HUES64 (cell line): ENCODE results near the gene C19orf53.
"Not testable (repeated sequence)": the region's sequence is repeated elsewhere in the genome, so short reads cannot be mapped to it uniquely, and the experiment has no call there.

Source experiments
- H3K27ac ChIP-seq: 2 replicates; pipeline ENCODE4 v1.7.0; 2013; ENCODE audit warnings: low read depth, low read length, inconsistent platforms
- H3K27me3 ChIP-seq: 2 replicates; pipeline ENCODE4 v1.6.1; 2013; ENCODE audit warnings: mild to moderate bottlenecking, low read length; ENCODE audit not compliant: insufficient read depth
- H3K36me3 ChIP-seq: 2 replicates; pipeline ENCODE4 v1.6.1; 2013; ENCODE audit warnings: mild to moderate bottlenecking, low read length; ENCODE audit not compliant: insufficient read depth
- H3K4me1 ChIP-seq: 2 replicates; pipeline ENCODE4 v1.6.1; 2013; ENCODE audit warnings: mild to moderate bottlenecking, low read length, moderate library complexity; ENCODE audit not compliant: insufficient read depth
- H3K4me3 ChIP-seq: 2 replicates; pipeline ENCODE4 v1.5.1; 2013; ENCODE audit warnings: mild to moderate bottlenecking, low read length, moderate library complexity
- H3K9ac ChIP-seq: 2 replicates; pipeline ENCODE4 v1.6.1; 2013; ENCODE audit warnings: mild to moderate bottlenecking, low read depth, low read length
- H3K9me3 ChIP-seq: 2 replicates; pipeline ENCODE4 v1.6.1; 2013; ENCODE audit warnings: low read depth, low read length; ENCODE audit not compliant: insufficient read depth
- WGBS: fragments of 150-250, 120-280 bp; methylation state at CpG from one replicate; pipeline ENCODE4 v1.1.7; 2013; ENCODE audit warnings: missing lambda C conversion rate; 5-methylcytosine and 5-hydroxymethylcytosine counted together

Gene C19orf53

GRCh38 chr19:13744174-13744573 lies 30.1 kb upstream of the C19orf53 start:
- H3K9ac ChIP-seq = no peak overlapping the region
- no peaks in the 10 kb centered on the region for H3K36me3 ChIP-seq
- H3K9me3 ChIP-seq = no peaks in the 10 kb centered on the region
- no peaks in the 10 kb centered on the region for H3K27me3 ChIP-seq
- no peak overlapping the region for H3K4me3 ChIP-seq
- no peak overlapping the region for H3K27ac ChIP-seq
- peaks cover 16% of the 10 kb centered on the region for H3K4me1 ChIP-seq

- Histone ChIP-seq H3K4me1 (peaks cover 16% of the 10 kb centered on the region), H3K4me3 (peak overlapping the region; percentile 70), H3K9ac (no peak overlapping the region), H3K36me3 (no peaks in the 10 kb centered on the region), H3K9me3 (no peaks in the 10 kb centered on the region), H3K27ac (no peak overlapping the region), H3K27me3 (no peaks in the 10 kb centered on the region)
- 94% methylated on average over 8 of the region's 8 CpGs for WGBS
These were observed 27.2 kb upstream of the C19orf53 start for GRCh38 chr19:13747098-13747453.

GRCh38 chr19:13748169-13748828 lies 26.0 kb upstream of the C19orf53 start:
- Histone ChIP-seq H3K27me3 (no peaks in the 10 kb centered on the region), H3K9me3 (no peaks in the 10 kb centered on the region), H3K36me3 (peaks cover 7% of the 10 kb centered on the region), H3K4me3 (peak overlapping the region; percentile 70), H3K9ac (peak overlapping the region; percentile 70), H3K27ac (peak overlapping the region; percentile 41), H3K4me1 (peaks cover 9% of the 10 kb centered on the region; the same call in 1 of the 2 replicates)
- WGBS = 4% methylated on average over 25 of the region's 25 CpGs

- peaks cover 28% of the 10 kb centered on the region for H3K36me3 ChIP-seq
- H3K9me3 ChIP-seq = no peaks in the 10 kb centered on the region
- no peak overlapping the region for H3K27ac ChIP-seq
- peaks cover 5% of the 10 kb centered on the region; the same call in 1 of the 2 replicates for H3K4me1 ChIP-seq
- H3K27me3 ChIP-seq = no peaks in the 10 kb centered on the region
- no peak overlapping the region for H3K4me3 ChIP-seq
- no peak overlapping the region for H3K9ac ChIP-seq
- WGBS = 94% methylated on average over 16 of the region's 16 CpGs
These were observed 22.8 kb upstream of the C19orf53 start for GRCh38 chr19:13751436-13751835.

- peaks cover 46% of the 10 kb centered on the region for H3K36me3 ChIP-seq
- 94% methylated on average over 7 of the region's 7 CpGs for WGBS
These were observed 20.6 kb upstream of the C19orf53 start for GRCh38 chr19:13753622-13754021.

GRCh38 chr19:13756210-13756609 lies 18.0 kb upstream of the C19orf53 start:
- no peaks in the 10 kb centered on the region for H3K4me1 ChIP-seq
- no peaks in the 10 kb centered on the region for H3K27me3 ChIP-seq
- WGBS = 96% methylated on average over 9 of the region's 9 CpGs
- H3K4me3 ChIP-seq = no peak overlapping the region
- H3K9me3 ChIP-seq = no peaks in the 10 kb centered on the region
- H3K9ac ChIP-seq = no peak overlapping the region
- H3K27ac ChIP-seq = no peak overlapping the region
- peaks cover 66% of the 10 kb centered on the region for H3K36me3 ChIP-seq

More at GRCh38 chr19:13753622-13754021, 20.6 kb upstream of the C19orf53 start:
- not testable (repeated sequence) for H3K27ac ChIP-seq, H3K9ac ChIP-seq, H3K4me3 ChIP-seq, H3K27me3 ChIP-seq, H3K4me1 ChIP-seq, H3K9me3 ChIP-seq

- Histone ChIP-seq H3K27ac (no peak overlapping the region), H3K4me1 (no peaks in the 10 kb centered on the region), H3K27me3 (no peaks in the 10 kb centered on the region), H3K4me3 (no peak overlapping the region), H3K36me3 (peaks cover 77% of the 10 kb centered on the region), H3K9me3 (no peaks in the 10 kb centered on the region), H3K9ac (no peak overlapping the region)
- 92% methylated on average over 15 of the region's 15 CpGs for WGBS
These were observed 16.2 kb upstream of the C19orf53 start for GRCh38 chr19:13757805-13758772.

- H3K27ac ChIP-seq = no peak overlapping the region
- H3K9me3 ChIP-seq = no peaks in the 10 kb centered on the region
- 97% methylated on average over 24 of the region's 24 CpGs for WGBS
- no peak overlapping the region for H3K9ac ChIP-seq
- peaks cover 73% of the 10 kb centered on the region for H3K36me3 ChIP-seq
- no peak overlapping the region for H3K4me3 ChIP-seq
- no peaks in the 10 kb centered on the region for H3K27me3 ChIP-seq
- no peaks in the 10 kb centered on the region for H3K4me1 ChIP-seq
These were observed 15.5 kb upstream of the C19orf53 start for GRCh38 chr19:13758795-13759194.

- no peak overlapping the region for H3K27ac ChIP-seq
- H3K36me3 ChIP-seq = peaks cover 56% of the 10 kb centered on the region
- H3K27me3 ChIP-seq = peaks cover 5% of the 10 kb centered on the region
- no peak overlapping the region for H3K4me3 ChIP-seq
- H3K9ac ChIP-seq = no peak overlapping the region
- H3K9me3 ChIP-seq = no peaks in the 10 kb centered on the region
- WGBS = 92% methylated on average over 8 of the region's 8 CpGs
- H3K4me1 ChIP-seq = no peaks in the 10 kb centered on the region
These were observed 12.8 kb upstream of the C19orf53 start for GRCh38 chr19:13761423-13761822.

- Histone ChIP-seq H3K9ac (no peak overlapping the region), H3K9me3 (no peaks in the 10 kb centered on the region), H3K4me3 (no peak overlapping the region), H3K4me1 (no peaks in the 10 kb centered on the region), H3K27me3 (peaks cover 5% of the 10 kb centered on the region), H3K36me3 (peaks cover 46% of the 10 kb centered on the region), H3K27ac (no peak overlapping the region)
- WGBS = 93% methylated on average over 41 of the region's 42 CpGs
These were observed 11.5 kb upstream of the C19orf53 start for GRCh38 chr19:13762635-13763235.

- 91% methylated on average over 2 of the region's 3 CpGs for WGBS
- H3K27me3 ChIP-seq = peaks cover 5% of the 10 kb centered on the region
- no peak overlapping the region for H3K4me3 ChIP-seq
- H3K9ac ChIP-seq = no peak overlapping the region
- H3K9me3 ChIP-seq = no peaks in the 10 kb centered on the region
- no peak overlapping the region for H3K27ac ChIP-seq
- H3K36me3 ChIP-seq = peaks cover 43% of the 10 kb centered on the region
- H3K4me1 ChIP-seq = no peaks in the 10 kb centered on the region
These were observed 11.0 kb upstream of the C19orf53 start for GRCh38 chr19:13763265-13763664.
